Measurements from ENCODE around the gene RCOR3. TPM values are rescaled to one million over a fixed set of nuclear protein-coding genes. Genes with fewer than 3 reads are reported as not detected.

The RCOR3 gene
- total RNA-seq, 1 donor from 2014 or later, result 46.7 TPM

GRCh38 chr1:211279340-211279739 lies 20.2 kb downstream of the RCOR3 start:
- ATAC-seq (no peak), DNase-seq (no peak)
- intact Hi-C loops (cut with DNase I), result no loop called here
- H3K27me3 ChIP-seq, result no peaks in the 10 kb centered on the region
- H3K9me3 ChIP-seq, result no peaks in the 10 kb centered on the region
- H3K27ac ChIP-seq, result no peak overlapping the region
- no peak overlapping the region for H3K4me3 ChIP-seq
- H3K36me3 ChIP-seq, result peaks cover 97% of the 10 kb centered on the region
- no peaks in the 10 kb centered on the region for H3K4me1 ChIP-seq
- TF ChIP-seq, protein P1, sequence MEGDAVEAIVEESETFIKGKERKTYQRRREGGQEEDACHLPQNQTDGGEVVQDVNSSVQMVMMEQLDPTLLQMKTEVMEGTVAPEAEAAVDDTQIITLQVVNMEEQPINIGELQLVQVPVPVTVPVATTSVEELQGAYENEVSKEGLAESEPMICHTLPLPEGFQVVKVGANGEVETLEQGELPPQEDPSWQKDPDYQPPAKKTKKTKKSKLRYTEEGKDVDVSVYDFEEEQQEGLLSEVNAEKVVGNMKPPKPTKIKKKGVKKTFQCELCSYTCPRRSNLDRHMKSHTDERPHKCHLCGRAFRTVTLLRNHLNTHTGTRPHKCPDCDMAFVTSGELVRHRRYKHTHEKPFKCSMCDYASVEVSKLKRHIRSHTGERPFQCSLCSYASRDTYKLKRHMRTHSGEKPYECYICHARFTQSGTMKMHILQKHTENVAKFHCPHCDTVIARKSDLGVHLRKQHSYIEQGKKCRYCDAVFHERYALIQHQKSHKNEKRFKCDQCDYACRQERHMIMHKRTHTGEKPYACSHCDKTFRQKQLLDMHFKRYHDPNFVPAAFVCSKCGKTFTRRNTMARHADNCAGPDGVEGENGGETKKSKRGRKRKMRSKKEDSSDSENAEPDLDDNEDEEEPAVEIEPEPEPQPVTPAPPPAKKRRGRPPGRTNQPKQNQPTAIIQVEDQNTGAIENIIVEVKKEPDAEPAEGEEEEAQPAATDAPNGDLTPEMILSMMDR (IDR thresholded peaks at IDR 0.05), result no peak

DNA sequence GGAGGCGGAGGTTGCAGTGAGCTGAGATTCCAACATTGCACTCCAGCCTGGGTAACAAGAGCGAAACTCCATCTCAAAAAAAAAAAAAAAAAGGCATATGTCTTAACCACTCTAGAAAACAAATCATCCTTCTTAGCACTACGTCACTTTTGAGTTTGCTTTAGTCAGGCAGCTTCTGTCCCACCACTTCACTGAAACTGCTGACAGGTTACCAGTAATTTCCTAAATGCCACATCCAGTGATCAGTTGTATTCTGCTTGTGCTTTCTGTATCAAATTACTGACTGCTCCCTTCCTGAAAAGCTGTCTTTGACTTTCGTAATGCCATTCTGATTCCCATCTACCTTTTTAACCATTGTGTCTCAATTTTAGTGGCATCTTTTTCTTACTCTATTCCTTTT lies 21.7 kb downstream of the RCOR3 start:
- DNase-seq, result no peak
- intact Hi-C loops (cut with DNase I), result no loop called here
- Histone ChIP-seq H3K4me3 (no peak overlapping the region), H3K4me1 (no peaks in the 10 kb centered on the region), H3K27ac (no peak overlapping the region), H3K36me3 (peaks cover 99% of the 10 kb centered on the region), H3K27me3 (no peaks in the 10 kb centered on the region), H3K9me3 (no peaks in the 10 kb centered on the region)
- no peak for ATAC-seq
- TF ChIP-seq, protein P1 (IDR thresholded peaks at IDR 0.05), result no peak

DNA sequence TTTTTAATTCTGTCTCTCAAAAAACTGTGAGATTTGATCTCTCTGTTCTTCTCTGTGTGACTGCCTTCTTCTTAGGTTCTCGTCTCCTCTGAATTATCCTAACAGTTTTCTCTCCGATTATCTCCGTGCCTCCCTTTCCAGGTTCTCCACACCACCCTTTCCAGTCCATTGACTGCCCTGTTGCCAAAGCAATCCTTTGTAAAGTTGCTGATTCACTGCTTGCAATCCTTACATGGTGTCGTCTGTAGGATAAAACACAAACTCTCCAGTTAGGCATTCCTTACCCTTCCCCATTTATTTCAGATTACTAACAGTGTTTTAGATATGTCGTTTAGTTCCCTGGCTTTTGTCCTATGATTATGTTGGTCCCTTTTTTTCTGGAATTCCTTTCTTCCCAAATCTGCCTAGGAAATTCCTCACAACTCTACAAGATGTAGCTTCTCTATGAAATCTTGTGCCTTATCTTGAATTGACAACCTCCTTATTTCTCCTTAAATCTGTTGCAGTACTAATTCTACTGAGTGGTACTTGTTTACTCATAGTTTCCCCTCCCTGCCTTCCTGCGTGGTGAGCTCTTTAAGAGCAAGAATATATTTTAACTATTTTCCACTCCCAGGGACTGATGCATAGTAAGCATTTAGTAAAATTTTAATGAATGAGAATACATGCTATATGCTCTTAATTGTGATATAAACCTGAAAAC lies 22.3 kb downstream of the RCOR3 start:
- Histone ChIP-seq H3K27ac (no peak overlapping the region), H3K36me3 (peaks cover 99% of the 10 kb centered on the region), H3K4me3 (no peak overlapping the region), H3K27me3 (no peaks in the 10 kb centered on the region), H3K4me1 (no peaks in the 10 kb centered on the region), H3K9me3 (no peaks in the 10 kb centered on the region)
- intact Hi-C loops (cut with DNase I), result no loop called here
- ATAC-seq, result no peak
- DNase-seq, result no peak
- TF ChIP-seq, protein P1 (IDR thresholded peaks at IDR 0.05), result no peak

- no peaks in the 10 kb centered on the region for H3K9me3 ChIP-seq
- no peak for DNase-seq
- no peaks in the 10 kb centered on the region for H3K4me1 ChIP-seq
- H3K27ac ChIP-seq, result no peak overlapping the region
- TF ChIP-seq, protein P1 (IDR thresholded peaks at IDR 0.05), result no peak
- intact Hi-C loops (cut with DNase I), result no loop called here
- H3K4me3 ChIP-seq, result no peak overlapping the region
- H3K27me3 ChIP-seq, result no peaks in the 10 kb centered on the region
- no peak for ATAC-seq
- H3K36me3 ChIP-seq, result peaks cover 97% of the 10 kb centered on the region
Observed at GRCh38 chr1:211282023-211282373, 22.8 kb downstream of the RCOR3 start.

DNA sequence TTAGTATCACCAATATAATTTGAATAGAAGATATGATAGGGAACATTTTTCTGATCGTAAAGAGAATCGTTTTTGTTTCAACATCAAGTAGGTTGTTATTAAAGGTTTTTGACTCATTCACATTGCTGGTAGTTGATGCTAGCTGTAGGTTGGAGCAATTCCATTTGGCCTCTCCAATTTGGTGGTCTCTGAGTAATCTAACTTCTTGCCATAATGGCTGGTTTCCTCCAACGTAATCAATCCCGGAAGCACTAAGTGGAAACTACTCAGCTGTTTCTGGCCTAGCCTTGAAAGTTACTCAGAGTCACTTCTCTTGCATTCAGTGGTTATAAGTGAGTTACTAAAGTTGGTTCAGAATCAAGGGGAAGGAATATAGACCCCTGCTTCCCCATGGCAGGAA lies 26.0 kb downstream of the RCOR3 start:
- H3K9me3 ChIP-seq, result no peaks in the 10 kb centered on the region
- H3K4me1 ChIP-seq, result no peaks in the 10 kb centered on the region
- TF ChIP-seq, protein P1 (IDR thresholded peaks at IDR 0.05), result no peak
- intact Hi-C loops (cut with DNase I), result no loop called here
- H3K27me3 ChIP-seq, result no peaks in the 10 kb centered on the region
- H3K36me3 ChIP-seq, result peaks cover 93% of the 10 kb centered on the region
- H3K27ac ChIP-seq, result no peak overlapping the region
- ATAC-seq (no peak), DNase-seq (no peak)
- no peak overlapping the region for H3K4me3 ChIP-seq

GRCh38 chr1:211287218-211287617 lies 28.1 kb downstream of the RCOR3 start:
- DNase-seq (no peak), ATAC-seq (no peak)
- no peaks in the 10 kb centered on the region for H3K4me1 ChIP-seq
- no peak overlapping the region for H3K27ac ChIP-seq
- no peak overlapping the region for H3K4me3 ChIP-seq
- H3K36me3 ChIP-seq, result peaks cover 93% of the 10 kb centered on the region
- TF ChIP-seq, protein P1 (IDR thresholded peaks at IDR 0.05), result no peak
- H3K9me3 ChIP-seq, result no peaks in the 10 kb centered on the region
- H3K27me3 ChIP-seq, result no peaks in the 10 kb centered on the region
- intact Hi-C loops (cut with DNase I), result no loop called here

All from upper lobe of right lung (tissue), 1 donor.